ENCODE results near the gene SULT2B1.
"Not testable (repeated sequence)": the region's sequence is repeated elsewhere in the genome, so short reads cannot be mapped to it uniquely, and the experiment has no call there.

Gene SULT2B1

GRCh38 chr19:48529156-48529555 lies 22.8 kb upstream of the SULT2B1 start:
- DNase-seq (ENCODE audit: low spot score), result no peak

GRCh38 chr19:48530066-48530720 lies 21.8 kb upstream of the SULT2B1 start:
- DNase-seq (ENCODE audit: low spot score), result no peak

- no peak for DNase-seq (ENCODE audit: low spot score)
These were observed 21.2 kb upstream of the SULT2B1 start for GRCh38 chr19:48530770-48531169.

GRCh38 chr19:48533770-48534169 lies 18.2 kb upstream of the SULT2B1 start:
- DNase-seq (ENCODE audit: low spot score), result no peak

GRCh38 chr19:48537541-48537940 lies 14.4 kb upstream of the SULT2B1 start:
- no peak for DNase-seq (ENCODE audit: low spot score)

- DNase-seq (ENCODE audit: low spot score), result not testable (repeated sequence)
These were observed 13.9 kb upstream of the SULT2B1 start for GRCh38 chr19:48538057-48538456.

GRCh38 chr19:48539503-48540096 lies 12.4 kb upstream of the SULT2B1 start:
- no peak for DNase-seq (ENCODE audit: low spot score)

- no peak for DNase-seq (ENCODE audit: low spot score)
These were observed 11.9 kb upstream of the SULT2B1 start for GRCh38 chr19:48540110-48540509.

GRCh38 chr19:48541813-48542212 lies 10.2 kb upstream of the SULT2B1 start:
- DNase-seq (ENCODE audit: low spot score), result no peak

GRCh38 chr19:48543121-48543710 lies 8.8 kb upstream of the SULT2B1 start:
- no peak for DNase-seq (ENCODE audit: low spot score)

- DNase-seq (ENCODE audit: low spot score), result no peak
These were observed 6.9 kb upstream of the SULT2B1 start for GRCh38 chr19:48544856-48545750.

- no peak for DNase-seq (ENCODE audit: low spot score)
These were observed 4.2 kb upstream of the SULT2B1 start for GRCh38 chr19:48547722-48548121.

GRCh38 chr19:48548253-48548911 lies 3.6 kb upstream of the SULT2B1 start:
- DNase-seq (ENCODE audit: low spot score), result no peak

- no peak for DNase-seq (ENCODE audit: low spot score)
These were observed 2.6 kb upstream of the SULT2B1 start for GRCh38 chr19:48549380-48549779.

GRCh38 chr19:48552406-48553322 lies 692 bp downstream of the SULT2B1 start:
- no peak for DNase-seq (ENCODE audit: low spot score)

GRCh38 chr19:48553676-48554384 lies 1.9 kb downstream of the SULT2B1 start:
- no peak for DNase-seq (ENCODE audit: low spot score)

GRCh38 chr19:48554385-48555091 lies 2.6 kb downstream of the SULT2B1 start:
- no peak for DNase-seq (ENCODE audit: low spot score)

- no peak for DNase-seq (ENCODE audit: low spot score)
These were observed 4.2 kb downstream of the SULT2B1 start for GRCh38 chr19:48556163-48556562.

- no peak for DNase-seq (ENCODE audit: low spot score)
These were observed 4.9 kb downstream of the SULT2B1 start for GRCh38 chr19:48556825-48557224.

Data from CD4-positive, alpha-beta T cell treated with Interleukin-2 at 100 ng/mL for 4 hours (primary cell).